Kidney epithelial cell (primary cell): Measurements from ENCODE around the gene SHE. TPM values are rescaled to one million over a fixed set of nuclear protein-coding genes. Genes with fewer than 3 reads are reported as not detected.

Experiments
- DNase-seq: peaks from one replicate; pipeline ENCODE4 v3.0.0-alpha.2; 2010; ENCODE audit warnings: low read depth
- H3K27me3 ChIP-seq: 2 replicates; pipeline ENCODE4 v1.6.0; 2011; ENCODE audit warnings: low read length; ENCODE audit not compliant: control insufficient read depth, insufficient read depth
- H3K36me3 ChIP-seq: 2 replicates; pipeline ENCODE4 v1.5.1; 2011; ENCODE audit warnings: low read length; ENCODE audit not compliant: control insufficient read depth, insufficient read depth
- H3K4me3 ChIP-seq: 2 replicates; pipeline ENCODE4 v1.5.1; 2011; ENCODE audit warnings: low read depth, mild to moderate bottlenecking, control low read depth, low read length
- CTCF ChIP-seq: IDR thresholded peaks from 2 replicates; pipeline ENCODE4 v1.5.1; 2011; ENCODE audit warnings: mild to moderate bottlenecking, moderate library complexity, low read length, control low read depth, inconsistent platforms; ENCODE audit not compliant: insufficient read depth, poor library complexity, severe bottlenecking
- total RNA-seq: library from RNA; depleted of rRNA; stranded (reverse); fragments of >200 nt; gene quantifications from 2 replicates; pipeline ENCODE4 v1.2.3, GENCODE V29; 2015

Gene SHE
- total RNA-seq, 1 donor from 2014 or later, result under 0.01 TPM

GRCh38 chr1:154454386-154455120, 47.7 kb downstream of the SHE start:
- no peaks in the 10 kb centered on the region for H3K36me3 ChIP-seq
- no peak for TF ChIP-seq CTCF
- H3K4me3 ChIP-seq, result no peak overlapping the region
- no peaks in the 10 kb centered on the region for H3K27me3 ChIP-seq
- DNase-seq, result no peak

- TF ChIP-seq CTCF, result no peak
- Histone ChIP-seq H3K27me3 (no peaks in the 10 kb centered on the region), H3K4me3 (no peak overlapping the region), H3K36me3 (no peaks in the 10 kb centered on the region)
- no peak for DNase-seq
Observed at GRCh38 chr1:154453574-154454352, 48.4 kb downstream of the SHE start.

GRCh38 chr1:154453161-154453560, 49.1 kb downstream of the SHE start:
- no peaks in the 10 kb centered on the region for H3K27me3 ChIP-seq
- no peak overlapping the region for H3K4me3 ChIP-seq
- no peak for DNase-seq
- no peak for TF ChIP-seq CTCF
- H3K36me3 ChIP-seq, result no peaks in the 10 kb centered on the region

GRCh38 chr1:154448331-154448811, 53.8 kb downstream of the SHE start:
- Histone ChIP-seq H3K4me3 (no peak overlapping the region), H3K36me3 (no peaks in the 10 kb centered on the region), H3K27me3 (no peaks in the 10 kb centered on the region)
- no peak for TF ChIP-seq CTCF
- DNase-seq, result no peak

GRCh38 chr1:154446789-154447188, 55.4 kb downstream of the SHE start:
- no peak for DNase-seq
- no peak overlapping the region for H3K4me3 ChIP-seq
- no peak for TF ChIP-seq CTCF
- no peaks in the 10 kb centered on the region for H3K36me3 ChIP-seq
- H3K27me3 ChIP-seq, result no peaks in the 10 kb centered on the region
